GM12872 (cell line): ENCODE results near the gene PAN3.

ENCODE experiments used
- CTCF ChIP-seq: IDR thresholded peaks from 3 replicates; pipeline ENCODE4 v1.5.1; 2011; ENCODE audit warnings: low read depth, mild to moderate bottlenecking, low read length, moderate library complexity; ENCODE audit not compliant: insufficient read depth

Gene PAN3

GRCh38 chr13:28231642-28232041 is 93.3 kb downstream of the PAN3 start:
- TF ChIP-seq CTCF = no peak

GRCh38 chr13:28237944-28238343 is 99.6 kb downstream of the PAN3 start:
- TF ChIP-seq CTCF = no peak

GRCh38 chr13:28239374-28239773 is 101.0 kb downstream of the PAN3 start:
- no peak for TF ChIP-seq CTCF

- no peak for TF ChIP-seq CTCF
Observed at GRCh38 chr13:28245465-28245864, 107.1 kb downstream of the PAN3 start.

- no peak for TF ChIP-seq CTCF
Observed at GRCh38 chr13:28246891-28247290, 108.5 kb downstream of the PAN3 start.

- no peak for TF ChIP-seq CTCF
Observed at GRCh38 chr13:28248080-28248479, 109.7 kb downstream of the PAN3 start.

- TF ChIP-seq CTCF = no peak
Observed at GRCh38 chr13:28250542-28250941, 112.2 kb downstream of the PAN3 start.

- TF ChIP-seq CTCF = no peak
Observed at GRCh38 chr13:28251466-28251865, 113.1 kb downstream of the PAN3 start.
